DMS53 treated with DMSO at 0.1 percent for 48 hours (cell line): ENCODE results near the gene DPF3.
"Not testable (repeated sequence)": the region's sequence is repeated elsewhere in the genome, so short reads cannot be mapped to it uniquely, and the experiment has no call there.

Experiments
- DNase-seq: peaks from one replicate; lab custom pipeline; 2025; ENCODE audit not compliant: unreplicated experiment; lab: John Stamatoyannopoulos, UW

Gene DPF3

GRCh38 chr14:72776701-72777261 is 117.1 kb downstream of the DPF3 start:
- DNase-seq, result no peak

GRCh38 chr14:72775923-72776554 is 117.9 kb downstream of the DPF3 start:
- DNase-seq, result no peak

GRCh38 chr14:72774894-72775620 is 118.8 kb downstream of the DPF3 start:
- DNase-seq, result no peak

GRCh38 chr14:72774141-72774540 is 119.8 kb downstream of the DPF3 start:
- no peak for DNase-seq

GRCh38 chr14:72771561-72771960 is 122.3 kb downstream of the DPF3 start:
- no peak for DNase-seq

GRCh38 chr14:72766296-72766695 is 127.6 kb downstream of the DPF3 start:
- no peak for DNase-seq

GRCh38 chr14:72763892-72764291 is 130.0 kb downstream of the DPF3 start:
- DNase-seq, result no peak

GRCh38 chr14:72759670-72760069 is 134.2 kb downstream of the DPF3 start:
- DNase-seq, result no peak

GRCh38 chr14:72758993-72759392 is 134.9 kb downstream of the DPF3 start:
- DNase-seq, result no peak

- DNase-seq, result no peak
Observed at GRCh38 chr14:72758420-72758819, 135.5 kb downstream of the DPF3 start.

GRCh38 chr14:72756967-72757366 is 136.9 kb downstream of the DPF3 start:
- no peak for DNase-seq

- DNase-seq, result no peak
Observed at GRCh38 chr14:72755766-72756165, 138.1 kb downstream of the DPF3 start.

- no peak for DNase-seq
Observed at GRCh38 chr14:72754949-72755348, 139.0 kb downstream of the DPF3 start.

GRCh38 chr14:72753879-72754400 is 140.0 kb downstream of the DPF3 start:
- no peak for DNase-seq

GRCh38 chr14:72753044-72753710 is 140.7 kb downstream of the DPF3 start:
- no peak for DNase-seq

- no peak for DNase-seq
Observed at GRCh38 chr14:72752034-72752412, 141.9 kb downstream of the DPF3 start.

- no peak for DNase-seq
Observed at GRCh38 chr14:72751276-72752033, 142.4 kb downstream of the DPF3 start.

GRCh38 chr14:72748921-72749320 is 145.0 kb downstream of the DPF3 start:
- not testable (repeated sequence) for DNase-seq

- no peak for DNase-seq
Observed at GRCh38 chr14:72747652-72748051, 146.2 kb downstream of the DPF3 start.

- DNase-seq, result no peak
Observed at GRCh38 chr14:72745991-72746980, 147.6 kb downstream of the DPF3 start.
